Mucosa of descending colon (tissue), 3 donors: ENCODE results near the gene TMEM39B. TPM values are rescaled to one million over a fixed set of nuclear protein-coding genes. Genes with fewer than 3 reads are reported as not detected.
A peak's percentile ranks its signal among the peaks of the same experiment; 100 is the strongest.
"Not testable (repeated sequence)": the region's sequence is repeated elsewhere in the genome, so short reads cannot be mapped to it uniquely, and the experiment has no call there.

ENCODE experiments used
- ATAC-seq: fragments of 200-7000 bp; cut with Tn5 transposase; one replicate; pipeline ENCODE4 v1.9.1; 2020; ENCODE audit warnings: mild to moderate bottlenecking, moderate library complexity
- DNase-seq, 3 donors: peaks; one replicate each; pipeline ENCODE4 v3.0.0-alpha.2; 2020
- H3K36me3 ChIP-seq: fragments of 200-600 bp; one replicate; pipeline ENCODE4 v1.8.0; 2021; ENCODE audit warnings: low read depth, mild to moderate bottlenecking
- H3K4me1 ChIP-seq: fragments of 200-600 bp; one replicate; pipeline ENCODE4 v1.8.0; 2021; ENCODE audit warnings: low read depth, mild to moderate bottlenecking
- H3K4me3 ChIP-seq: fragments of 200-600 bp; one replicate; pipeline ENCODE4 v1.8.0; 2021; ENCODE audit warnings: mild to moderate bottlenecking
- H3K9me3 ChIP-seq: fragments of 200-600 bp; one replicate; pipeline ENCODE4 v1.8.0; 2021; ENCODE audit warnings: mild to moderate bottlenecking
- CTCF ChIP-seq: fragments of 200-600 bp; IDR thresholded peaks from one replicate; pipeline ENCODE4 v1.8.0; 2022; ENCODE audit warnings: antibody characterized with exemption, mild to moderate bottlenecking
- intact Hi-C, 2 donors: fragments of 100-400 bp; cut with DNase I in 1 of 2; cut with micrococcal nuclease in 1 of 2; formaldehyde crosslinking; loops; one replicate each; pipeline versions ENCODE4 v1.11.0 to v1.11.1; 2022; cut with DNase I, micrococcal nuclease
- total RNA-seq, 3 donors: library from RNA; stranded (reverse); fragmentation: NEBNext Ultra II Directional in 2 of 3; extraction: Animal tissue kit (Norgen Biotek cat#: 25700) in 2 of 3; gene quantifications; one replicate each; pipeline versions ENCODE4 v1.2.1 to v1.2.4, GENCODE V29; 2021 to 2023
- donor health status: DM: no; HTN: no; CAD: no; lungs with moderate emphysema.
- donor health status: DM: no; HTN: no; CAD: no.
- donor health status: DM: no; HTN: yes; CAD: no.

TMEM39B gene
- total RNA-seq, 3 donors from 2014 or later: 9.7 to 14.2 (median 12.2) TPM

- no peaks in the 10 kb centered on the region for H3K9me3 ChIP-seq
- no peaks in the 10 kb centered on the region for H3K4me1 ChIP-seq
- intact Hi-C loops: no loop called here
- ATAC-seq (no peak), DNase-seq (no peak)
- TF ChIP-seq CTCF: no peak
- H3K4me3 ChIP-seq: no peak overlapping the region
- H3K36me3 ChIP-seq: no peaks in the 10 kb centered on the region
These were observed 55.7 kb downstream of the TMEM39B start for GRCh38 chr1:32128479-32128878.

GRCh38 chr1:32128964-32129363 is 56.2 kb downstream of the TMEM39B start:
- intact Hi-C loops: no loop called here
- H3K9me3 ChIP-seq: no peaks in the 10 kb centered on the region
- TF ChIP-seq CTCF: no peak
- H3K36me3 ChIP-seq: no peaks in the 10 kb centered on the region
- ATAC-seq: no peak
- H3K4me3 ChIP-seq: no peak overlapping the region
- H3K4me1 ChIP-seq: no peaks in the 10 kb centered on the region
- DNase-seq: no peak

DNA sequence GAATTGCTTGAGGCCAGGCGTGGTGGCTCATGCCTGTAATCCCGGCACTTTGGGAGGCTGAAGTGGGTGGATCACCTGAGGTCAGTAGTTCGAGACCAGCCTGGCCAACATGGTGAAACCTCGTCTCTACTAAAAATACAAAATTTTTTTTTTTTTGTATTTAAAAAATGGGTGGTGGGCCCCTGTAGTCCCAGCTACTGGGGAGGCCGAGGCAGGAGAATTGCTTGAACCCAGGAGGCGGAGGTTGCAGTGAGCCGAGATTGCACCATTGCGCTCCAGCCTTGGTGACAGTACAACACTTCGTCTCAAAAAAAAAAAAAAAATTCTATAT is 61.2 kb downstream of the TMEM39B start:
- H3K36me3 ChIP-seq, intact Hi-C loops, ATAC-seq, H3K4me3 ChIP-seq, H3K9me3 ChIP-seq, H3K4me1 ChIP-seq, DNase-seq: not testable (repeated sequence)

DNA sequence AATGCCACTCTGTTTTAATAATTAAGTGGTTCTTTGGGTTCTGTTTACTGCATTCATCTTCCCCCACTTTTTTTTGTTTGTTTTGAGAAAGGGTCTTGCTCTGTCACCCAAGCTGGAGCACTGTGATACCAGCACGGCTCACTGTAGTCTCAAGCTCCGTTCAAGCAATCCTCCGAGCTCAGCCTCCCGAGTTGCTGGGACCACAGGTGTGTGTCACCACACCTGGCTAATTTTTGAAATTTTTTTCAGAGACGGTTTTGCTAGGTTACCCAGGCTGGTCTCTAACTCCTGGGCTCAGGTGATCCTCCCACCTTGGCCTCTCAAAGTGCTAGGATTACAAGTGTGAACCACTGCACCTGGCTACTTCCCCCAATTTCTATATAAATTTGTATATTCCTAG is 64.4 kb downstream of the TMEM39B start:
- TF ChIP-seq CTCF: no peak
- DNase-seq (no peak), ATAC-seq (no peak)
- no peak overlapping the region for H3K4me3 ChIP-seq
- intact Hi-C loops: no loop called here
- H3K36me3 ChIP-seq: no peaks in the 10 kb centered on the region
- H3K9me3 ChIP-seq: no peaks in the 10 kb centered on the region
- H3K4me1 ChIP-seq: no peaks in the 10 kb centered on the region

GRCh38 chr1:32138965-32139364 is 66.2 kb downstream of the TMEM39B start:
- ATAC-seq: peak; percentile 45
- peaks cover 4% of the 10 kb centered on the region for H3K4me1 ChIP-seq
- no peak for TF ChIP-seq CTCF
- no peaks in the 10 kb centered on the region for H3K36me3 ChIP-seq
- no peaks in the 10 kb centered on the region for H3K9me3 ChIP-seq
- H3K4me3 ChIP-seq: no peak overlapping the region
- no peak for DNase-seq
- intact Hi-C loops: no loop called here

- H3K4me1 ChIP-seq: peaks cover 4% of the 10 kb centered on the region
- intact Hi-C loops: no loop called here
- H3K36me3 ChIP-seq: no peaks in the 10 kb centered on the region
- H3K4me3 ChIP-seq: no peak overlapping the region
- DNase-seq (peak in 1 of 3 donors; percentile 21), ATAC-seq (peak; percentile 92)
- no peak for TF ChIP-seq CTCF
- peaks cover 4% of the 10 kb centered on the region for H3K9me3 ChIP-seq
These were observed 69.9 kb downstream of the TMEM39B start for GRCh38 chr1:32142446-32143301.

GRCh38 chr1:32143302-32143695 is 70.6 kb downstream of the TMEM39B start:
- DNase-seq, intact Hi-C loops, ATAC-seq, H3K36me3 ChIP-seq, H3K4me1 ChIP-seq, H3K4me3 ChIP-seq: not testable (repeated sequence)
- peaks cover 10% of the 10 kb centered on the region for H3K9me3 ChIP-seq
